T1000 (cell line): ENCODE results near the gene DMRTB1.

ENCODE experiments used
- DNase-seq: peaks from one replicate; lab custom pipeline; 2025; ENCODE audit warnings: mixed read lengths; lab: John Stamatoyannopoulos, UW

The DMRTB1 gene

DNA sequence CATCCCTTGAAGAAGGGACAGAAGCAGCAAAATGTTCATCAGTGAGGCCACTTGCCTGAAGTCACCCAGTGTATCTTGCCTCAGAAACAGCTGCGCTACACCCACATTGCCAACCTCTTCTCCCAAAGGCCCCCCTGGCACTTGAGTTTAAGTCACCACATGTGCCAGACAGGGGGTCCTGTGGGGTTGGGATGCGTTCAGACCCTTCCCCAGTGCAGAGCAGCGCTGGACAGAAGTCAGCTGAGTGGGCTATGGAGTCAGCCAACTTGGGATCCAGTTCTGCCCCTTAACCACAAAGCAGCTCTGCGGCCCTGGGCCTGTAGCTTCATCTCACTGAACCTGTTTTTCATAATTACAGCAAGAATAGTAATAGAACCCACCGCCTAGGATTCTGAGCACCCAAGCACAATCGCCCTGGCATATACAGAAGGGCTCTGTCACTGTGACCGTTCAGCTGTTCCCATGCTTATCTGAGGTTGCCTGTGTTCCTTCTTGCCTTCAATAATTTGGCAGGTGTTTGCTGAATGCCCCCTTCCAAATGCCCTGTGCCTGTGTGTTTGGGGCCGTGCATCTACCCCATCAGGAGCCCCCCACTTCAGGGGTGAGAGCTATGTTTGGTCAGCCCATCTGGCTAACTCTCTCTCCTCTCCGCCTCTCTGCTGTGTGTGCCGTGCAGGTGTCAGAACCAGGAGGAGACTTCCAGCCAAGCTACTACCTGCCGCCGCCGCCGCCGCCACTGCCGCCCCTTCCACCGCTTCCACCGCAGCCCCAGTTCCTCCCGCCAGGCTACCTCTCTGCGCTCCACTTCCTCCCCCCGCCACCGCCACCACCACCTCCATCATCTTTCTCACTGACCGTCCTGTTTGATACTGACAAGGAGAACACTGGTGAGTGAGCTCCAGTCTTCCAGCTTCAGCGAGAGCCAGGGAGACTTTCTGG, 5.0 kb downstream of the DMRTB1 start:
- DNase-seq, result no peak

GRCh38 chr1:53465023-53465957, 6.1 kb downstream of the DMRTB1 start:
- no peak for DNase-seq

DNA sequence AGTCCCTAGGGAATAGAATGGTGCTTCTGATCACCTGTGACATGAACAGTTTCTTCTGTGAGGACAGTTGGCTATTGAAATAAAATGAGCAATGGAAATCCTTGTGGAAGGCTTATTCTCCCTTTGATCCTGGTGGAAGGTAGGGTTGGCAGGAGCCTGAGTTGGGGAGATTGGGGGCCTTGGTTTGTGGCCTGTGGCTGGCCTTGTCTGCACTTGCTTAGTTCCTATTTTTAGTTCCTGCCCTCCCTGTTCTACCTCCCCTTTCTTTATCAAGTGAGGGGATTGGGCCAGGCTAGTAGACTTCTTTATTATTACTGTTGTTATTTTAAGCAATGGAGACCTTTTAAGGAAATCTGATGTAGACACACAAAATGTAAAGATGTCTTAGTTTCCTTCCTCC, 8.2 kb downstream of the DMRTB1 start:
- no peak for DNase-seq

GRCh38 chr1:53468374-53468773, 9.2 kb downstream of the DMRTB1 start:
- no peak for DNase-seq

- no peak for DNase-seq
Observed at GRCh38 chr1:53469373-53469772, 10.2 kb downstream of the DMRTB1 start.

DNA sequence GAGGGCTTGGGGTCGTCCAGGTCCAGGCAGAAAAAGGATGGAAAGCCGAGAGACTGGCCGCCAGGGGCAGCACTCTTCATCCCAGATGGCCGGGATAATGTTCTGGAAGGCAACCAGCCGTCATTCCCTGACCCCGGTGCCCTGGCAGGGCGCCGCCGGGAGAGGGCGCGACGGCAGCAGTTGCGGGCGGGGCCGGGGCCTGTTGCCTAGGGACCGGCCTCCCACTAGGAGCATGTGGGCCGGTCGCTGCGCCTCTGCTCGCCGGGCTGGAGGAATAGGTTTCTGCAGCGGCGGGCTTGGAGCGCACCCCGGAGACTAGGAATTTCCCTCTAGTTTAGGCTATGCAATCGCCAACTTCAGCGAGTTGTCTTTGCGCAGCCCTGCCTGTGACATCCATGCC, 11.0 kb downstream of the DMRTB1 start:
- DNase-seq, result no peak

DNA sequence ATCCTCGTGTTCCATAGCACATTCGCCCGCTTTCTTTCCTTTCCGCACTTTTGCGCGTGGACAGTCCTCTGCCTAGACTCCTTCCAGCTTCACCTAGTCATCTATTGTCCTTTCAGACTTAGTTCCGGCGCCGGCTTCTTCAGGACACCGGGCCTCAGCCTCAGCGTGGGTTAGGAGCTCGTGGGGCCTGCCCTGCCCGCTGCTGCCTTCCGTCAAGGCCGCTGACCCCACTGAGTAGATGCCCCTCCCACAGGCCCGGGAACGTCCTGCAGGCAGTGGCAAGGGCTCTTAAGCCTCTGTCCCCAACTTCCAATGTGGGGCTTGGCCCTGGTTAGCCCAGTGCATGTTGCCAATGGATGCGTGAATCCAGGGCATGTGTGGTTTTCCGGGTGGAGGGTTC, 11.4 kb downstream of the DMRTB1 start:
- DNase-seq, result no peak

DNA sequence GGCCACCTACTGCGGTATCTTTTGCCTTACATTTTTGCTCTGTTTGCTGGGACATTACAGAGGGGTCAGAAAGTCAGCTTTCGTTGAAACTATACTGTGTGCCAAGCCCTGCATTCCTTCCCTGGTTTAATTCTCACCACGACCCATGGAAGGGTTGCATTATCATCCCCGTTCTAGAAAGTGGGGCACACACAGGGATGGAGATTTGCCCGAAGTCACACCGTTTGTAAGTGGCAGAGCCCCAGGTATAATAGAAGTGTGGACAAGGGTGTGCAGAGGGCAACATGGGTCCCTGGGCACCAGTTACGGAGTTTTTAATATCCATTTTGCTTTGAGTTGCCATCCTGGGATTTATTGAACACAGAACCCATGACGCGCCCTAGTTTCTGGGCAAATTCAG, 11.8 kb downstream of the DMRTB1 start:
- DNase-seq, result no peak

GRCh38 chr1:53473463-53473862, 14.3 kb downstream of the DMRTB1 start:
- no peak for DNase-seq

DNA sequence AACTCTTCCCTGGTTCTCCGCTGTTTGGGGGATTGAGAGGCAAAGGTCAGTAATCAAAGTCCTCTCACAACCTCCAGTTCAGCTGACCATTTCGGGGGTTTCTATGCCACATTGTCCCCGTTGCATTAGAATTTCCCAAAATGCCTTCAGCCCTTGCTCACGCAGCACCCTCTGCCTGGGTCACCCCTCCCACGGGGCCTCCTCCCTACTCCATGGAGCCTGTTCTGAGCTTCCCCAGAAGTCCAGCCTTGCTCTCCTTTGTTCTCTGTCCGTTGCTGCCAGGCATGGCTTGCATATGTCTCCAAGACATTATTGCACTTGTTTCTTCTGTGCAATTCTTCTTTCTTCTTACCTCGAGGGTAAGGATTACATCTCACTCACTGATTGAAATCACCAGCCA, 16.5 kb downstream of the DMRTB1 start:
- no peak for DNase-seq

GRCh38 chr1:53476579-53476978, 17.4 kb downstream of the DMRTB1 start:
- no peak for DNase-seq

DNA sequence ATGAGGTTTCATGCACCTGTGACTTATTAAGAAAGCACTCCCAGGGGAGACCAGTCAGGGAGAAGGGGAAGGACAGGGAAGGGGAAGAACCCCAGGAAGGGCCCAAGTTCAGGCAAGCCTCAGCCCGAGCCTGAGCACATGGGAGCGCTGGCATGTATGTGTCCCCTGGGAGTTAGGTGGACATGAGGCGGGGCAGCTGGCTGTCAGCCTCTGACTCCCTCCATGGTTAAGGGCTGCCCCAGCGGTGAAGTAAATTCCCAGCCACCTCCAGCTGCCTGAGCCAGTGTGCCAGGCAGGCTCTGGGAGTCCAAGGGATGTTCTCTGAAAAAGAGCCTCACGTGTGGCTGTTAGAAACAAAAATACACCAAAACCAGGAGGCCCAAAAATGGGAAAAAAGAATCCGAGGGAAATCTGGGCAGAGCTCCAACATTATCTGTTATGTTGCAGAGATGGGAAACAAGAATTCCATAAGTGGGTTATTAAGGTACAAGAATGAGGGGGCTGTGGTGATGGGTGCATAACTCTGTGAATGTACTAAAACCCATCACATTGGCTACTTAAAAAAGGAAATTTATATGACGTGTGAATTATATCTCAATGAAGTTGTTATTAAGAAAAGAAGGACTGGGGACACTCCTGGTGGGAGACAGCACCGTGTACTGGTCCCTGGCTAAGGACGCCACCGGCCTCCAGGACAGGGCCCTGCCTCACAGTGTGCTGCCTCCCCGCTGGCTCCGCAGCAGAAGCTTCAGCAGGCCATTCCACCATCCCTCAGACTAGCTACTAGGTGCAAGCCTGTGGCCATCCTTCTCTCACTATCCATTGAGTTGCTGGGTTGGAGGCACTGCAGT, 18.7 kb downstream of the DMRTB1 start:
- no peak for DNase-seq

DNA sequence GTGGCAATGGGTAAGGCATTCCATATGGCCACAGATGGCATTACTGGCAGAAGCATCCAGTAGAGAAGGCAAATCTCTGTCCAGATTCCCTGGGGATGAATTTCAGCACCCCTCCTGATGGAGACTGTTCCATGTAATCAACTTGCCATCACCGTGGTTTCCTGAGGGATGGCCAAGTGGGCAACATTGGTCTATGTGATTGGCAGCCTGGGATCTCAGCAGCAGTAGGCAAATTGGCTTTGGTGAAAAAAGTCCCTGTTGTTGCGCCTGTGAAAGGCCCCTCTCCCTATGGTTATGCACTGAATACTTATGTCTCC, 19.3 kb downstream of the DMRTB1 start:
- no peak for DNase-seq

DNA sequence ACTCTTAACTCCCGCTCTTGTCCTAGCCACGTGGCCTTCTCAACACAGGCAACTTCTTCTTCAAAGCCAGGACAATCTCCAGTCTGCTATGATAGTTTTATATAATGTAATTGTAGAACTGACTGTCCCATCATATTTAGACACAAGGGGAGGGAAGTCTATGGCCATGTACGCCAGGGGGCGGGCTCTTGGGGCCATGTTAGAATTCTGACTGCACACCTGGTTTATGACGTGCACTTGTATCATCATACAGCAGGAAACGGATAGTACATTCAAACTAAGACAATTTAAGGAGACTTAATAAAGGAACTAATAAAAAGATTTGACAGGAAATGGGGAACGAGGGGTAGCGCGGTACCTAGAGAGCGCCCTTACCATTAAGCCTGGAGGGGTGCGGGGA, 21.5 kb downstream of the DMRTB1 start:
- DNase-seq, result no peak

DNA sequence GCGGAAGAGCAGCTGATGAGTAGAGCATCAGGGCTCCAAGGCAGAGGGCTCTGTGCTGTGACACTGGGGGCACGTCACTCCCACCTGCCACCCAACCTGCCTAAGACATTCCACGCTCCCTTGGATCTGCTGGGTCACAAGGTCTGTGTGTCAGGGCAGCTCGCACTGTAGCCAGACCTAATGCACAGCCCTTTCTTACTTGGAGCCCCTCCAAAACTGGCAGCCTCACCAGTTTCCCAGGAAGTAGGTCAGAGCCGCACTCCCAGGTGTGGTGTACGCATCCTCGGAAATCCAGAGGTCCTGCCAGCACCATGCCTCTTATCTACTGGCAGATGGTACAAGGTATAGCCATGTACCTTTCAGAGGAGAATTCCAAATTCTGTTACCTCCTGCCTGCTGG, 22.3 kb downstream of the DMRTB1 start:
- DNase-seq, result no peak

DNA sequence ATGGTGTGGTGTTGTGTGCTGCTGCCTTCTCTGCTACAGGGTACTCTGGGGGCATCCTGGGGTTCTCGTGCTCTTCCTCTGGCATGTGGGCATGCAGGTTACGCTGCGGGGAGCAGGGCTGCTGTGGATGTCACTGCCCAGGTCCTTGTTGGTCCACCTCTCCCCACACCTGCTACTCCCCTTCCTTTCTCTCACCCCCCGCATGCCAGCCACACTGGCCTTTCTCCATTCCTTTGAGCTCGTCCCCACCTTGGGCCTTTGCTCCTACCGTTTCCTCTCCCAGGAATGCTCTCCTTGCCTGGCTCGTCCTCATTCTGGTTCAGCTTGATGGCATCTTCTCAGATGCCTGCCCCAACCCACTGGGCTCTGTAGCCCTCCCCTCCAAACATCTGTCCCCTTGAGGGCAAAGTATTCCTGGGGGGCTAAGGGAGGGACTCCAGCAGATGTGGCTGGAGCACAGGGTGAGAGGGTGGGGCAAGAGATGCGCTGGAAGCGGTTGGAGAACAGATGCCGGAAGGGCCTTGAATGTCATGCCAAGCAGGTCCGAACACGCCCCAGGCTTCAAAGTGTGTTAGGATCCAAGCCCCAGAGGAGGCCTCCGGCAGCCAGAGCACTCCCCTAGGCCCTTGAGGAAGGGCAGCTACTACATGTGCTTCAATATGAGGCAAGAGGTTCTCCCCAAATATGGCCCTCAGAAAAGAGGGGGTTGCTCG, 23.4 kb downstream of the DMRTB1 start:
- no peak for DNase-seq

DNA sequence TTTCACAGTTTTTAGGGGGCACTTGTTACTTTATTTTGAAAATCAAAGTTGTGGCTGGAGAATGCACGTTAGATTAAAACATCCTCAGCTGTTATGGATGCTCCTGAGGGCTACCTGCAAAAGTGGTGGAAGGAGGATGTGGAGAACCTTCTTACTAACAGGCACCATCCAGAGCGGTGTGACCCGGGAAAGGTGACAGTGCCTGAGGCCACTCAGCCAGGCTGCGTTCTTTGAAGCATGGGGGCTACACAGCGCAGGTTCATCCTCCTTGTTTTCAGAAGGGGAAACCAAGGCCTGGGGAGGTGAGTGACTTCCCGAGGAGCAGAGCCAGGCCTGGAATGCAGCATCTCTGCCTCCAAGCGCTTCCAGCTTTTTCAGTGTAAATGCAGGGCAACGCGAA, 24.0 kb downstream of the DMRTB1 start:
- DNase-seq, result no peak

- DNase-seq, result no peak
Observed at GRCh38 chr1:53483656-53484055, 24.5 kb downstream of the DMRTB1 start.

DNA sequence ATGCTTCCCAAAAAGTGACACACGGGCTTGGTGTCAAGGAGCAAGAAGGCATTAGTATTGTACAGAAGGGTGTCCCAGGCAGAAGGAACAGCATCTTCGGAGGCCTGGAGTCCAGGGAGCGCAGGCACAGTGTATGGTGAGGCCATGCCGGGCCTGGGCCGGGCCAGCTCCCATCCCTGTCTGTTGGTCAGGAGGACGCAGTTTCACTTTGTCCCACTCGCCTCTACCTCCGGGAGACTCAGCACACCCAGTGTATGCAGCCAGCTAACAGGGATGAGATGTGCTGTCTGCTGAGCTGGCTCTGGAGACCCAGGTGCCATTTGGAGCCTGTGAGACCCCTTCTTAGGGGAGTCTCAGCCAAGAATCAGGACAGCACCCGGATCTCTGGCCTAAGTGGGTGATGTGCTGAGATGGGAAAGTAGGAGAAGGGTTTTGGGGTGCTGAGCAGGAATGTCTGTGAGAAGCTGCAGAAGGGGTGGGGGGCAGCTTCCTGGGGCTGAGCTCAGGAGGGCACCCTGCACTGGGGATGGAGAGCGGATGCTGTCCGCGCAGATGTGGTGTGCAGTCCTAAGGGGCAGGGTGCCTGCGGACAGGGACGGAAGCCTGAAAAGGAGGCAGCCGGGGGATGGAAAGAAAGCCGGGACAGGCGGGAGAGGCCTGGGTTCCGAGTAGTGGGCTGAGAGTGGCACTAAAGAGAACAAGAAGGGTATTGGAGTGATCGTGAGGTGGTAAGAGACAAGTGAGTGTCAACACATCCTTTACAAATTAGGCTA, 25.7 kb downstream of the DMRTB1 start:
- no peak for DNase-seq

DNA sequence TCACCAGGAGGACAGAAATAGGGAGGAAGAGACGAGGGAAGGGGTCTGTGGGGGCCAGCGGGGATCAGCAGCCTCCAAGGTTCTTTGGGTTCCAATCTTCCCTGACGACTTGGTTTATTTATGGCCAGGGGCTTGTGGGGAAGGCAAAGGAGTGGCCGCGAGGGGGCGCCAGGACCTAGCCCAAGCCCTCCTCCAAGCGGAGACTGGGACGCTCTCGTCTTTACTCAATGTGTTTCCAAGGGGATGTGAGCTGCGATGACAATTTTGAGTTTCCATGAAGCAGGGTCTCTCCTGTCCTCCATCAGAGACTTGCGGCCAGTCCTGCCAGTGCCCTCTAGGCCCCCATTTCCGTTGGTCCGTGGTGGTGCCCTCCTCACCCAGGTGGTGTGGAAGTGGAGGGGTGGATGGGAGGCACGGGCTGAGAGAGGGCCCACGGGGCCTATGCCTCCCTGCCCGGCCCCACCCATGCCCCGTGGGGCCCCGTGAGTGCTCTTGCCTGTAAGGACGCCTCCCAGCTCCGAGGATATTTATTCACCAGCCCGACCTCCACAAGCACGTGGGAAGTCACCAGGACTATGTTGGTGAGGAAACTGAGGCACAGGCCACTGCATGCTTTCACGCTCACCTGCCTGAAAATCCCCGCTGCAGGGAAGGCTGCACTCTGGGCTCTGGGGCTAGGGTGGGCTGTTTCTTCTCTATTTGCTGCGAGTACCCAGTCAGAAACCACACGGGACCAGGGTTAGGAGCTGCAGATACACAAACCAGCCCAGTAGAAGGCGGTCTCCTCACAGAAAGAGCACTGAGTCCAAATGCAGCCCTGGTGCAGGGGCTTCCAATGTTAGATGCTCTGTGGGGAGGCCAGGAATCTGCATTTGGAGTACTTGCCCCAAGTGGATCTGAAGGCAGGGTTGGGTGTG, 26.5 kb downstream of the DMRTB1 start:
- DNase-seq, result peak; percentile 63
